ENCODE measurements around the gene CTSS. TPM values are rescaled to one million over a fixed set of nuclear protein-coding genes. Genes with fewer than 3 reads are reported as not detected.

The CTSS gene
- total and polyA plus RNA-seq, 2 experiments from 2014 or later, result 5.2 to 10.4 TPM

DNA sequence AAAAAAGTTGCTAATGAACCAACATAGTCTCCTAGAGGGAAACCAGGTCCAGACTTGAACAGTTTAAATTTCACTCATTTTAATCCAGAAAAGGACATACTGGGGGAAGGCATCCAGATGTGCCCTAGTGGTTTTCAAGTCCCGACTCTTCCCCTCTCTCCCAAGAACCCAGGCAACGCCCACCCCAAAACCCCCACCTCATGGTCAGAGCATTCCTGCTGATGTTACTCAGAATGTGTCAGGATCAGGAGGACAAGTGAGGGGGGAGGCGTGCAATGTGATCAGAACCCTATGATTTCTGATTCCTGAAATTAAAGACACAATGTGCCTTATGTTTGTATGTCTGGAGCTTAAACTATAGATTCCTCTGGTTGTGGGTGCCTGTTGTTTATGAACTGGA is 44.1 kb upstream of the CTSS start:
- H2AFZ ChIP-seq, result no peak overlapping the region
- H3K27me3 ChIP-seq, result no peaks in the 10 kb centered on the region
- H3K36me3 ChIP-seq (replicated peaks; ENCODE audit: insufficient read depth, low read depth), result peaks cover 5% of the 10 kb centered on the region
- H3K4me3 ChIP-seq, result no peak overlapping the region
- no peaks in the 10 kb centered on the region for H4K20me1 ChIP-seq (ENCODE audit: insufficient read depth, poor library complexity, severe bottlenecking)
- no peaks in the 10 kb centered on the region for H3K9me3 ChIP-seq (ENCODE audit: low read depth)
- TF ChIP-seq EZH2 (IDR thresholded peaks at IDR 0.05; ENCODE audit: borderline replicate concordance), result no peak
- TF ChIP-seq, protein P1, sequence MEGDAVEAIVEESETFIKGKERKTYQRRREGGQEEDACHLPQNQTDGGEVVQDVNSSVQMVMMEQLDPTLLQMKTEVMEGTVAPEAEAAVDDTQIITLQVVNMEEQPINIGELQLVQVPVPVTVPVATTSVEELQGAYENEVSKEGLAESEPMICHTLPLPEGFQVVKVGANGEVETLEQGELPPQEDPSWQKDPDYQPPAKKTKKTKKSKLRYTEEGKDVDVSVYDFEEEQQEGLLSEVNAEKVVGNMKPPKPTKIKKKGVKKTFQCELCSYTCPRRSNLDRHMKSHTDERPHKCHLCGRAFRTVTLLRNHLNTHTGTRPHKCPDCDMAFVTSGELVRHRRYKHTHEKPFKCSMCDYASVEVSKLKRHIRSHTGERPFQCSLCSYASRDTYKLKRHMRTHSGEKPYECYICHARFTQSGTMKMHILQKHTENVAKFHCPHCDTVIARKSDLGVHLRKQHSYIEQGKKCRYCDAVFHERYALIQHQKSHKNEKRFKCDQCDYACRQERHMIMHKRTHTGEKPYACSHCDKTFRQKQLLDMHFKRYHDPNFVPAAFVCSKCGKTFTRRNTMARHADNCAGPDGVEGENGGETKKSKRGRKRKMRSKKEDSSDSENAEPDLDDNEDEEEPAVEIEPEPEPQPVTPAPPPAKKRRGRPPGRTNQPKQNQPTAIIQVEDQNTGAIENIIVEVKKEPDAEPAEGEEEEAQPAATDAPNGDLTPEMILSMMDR (IDR thresholded peaks at IDR 0.05; ENCODE audit: poor library complexity), result no peak
- no peak for TF ChIP-seq EZH2phosphoT487 (IDR thresholded peaks at IDR 0.05; ENCODE audit: low read depth, severe bottlenecking, unreplicated experiment)
- H3K4me2 ChIP-seq, result no peak overlapping the region
- H3K27ac ChIP-seq, result peak overlapping the region; percentile 26
- DNase-seq (ENCODE audit: low spot score), result no peak
- 79% methylated on average over 3 of the region's 3 CpGs for WGBS (ENCODE audit: low lambda C conversion rate, missing lambda C conversion rate)
- peaks cover 36% of the 10 kb centered on the region for H3K4me1 ChIP-seq (ENCODE audit: insufficient read depth)
- no peaks in the 10 kb centered on the region for H3K9me2 ChIP-seq (replicated peaks; ENCODE audit: insufficient read depth)
- H3K79me2 ChIP-seq, result peaks cover 2% of the 10 kb centered on the region

DNA sequence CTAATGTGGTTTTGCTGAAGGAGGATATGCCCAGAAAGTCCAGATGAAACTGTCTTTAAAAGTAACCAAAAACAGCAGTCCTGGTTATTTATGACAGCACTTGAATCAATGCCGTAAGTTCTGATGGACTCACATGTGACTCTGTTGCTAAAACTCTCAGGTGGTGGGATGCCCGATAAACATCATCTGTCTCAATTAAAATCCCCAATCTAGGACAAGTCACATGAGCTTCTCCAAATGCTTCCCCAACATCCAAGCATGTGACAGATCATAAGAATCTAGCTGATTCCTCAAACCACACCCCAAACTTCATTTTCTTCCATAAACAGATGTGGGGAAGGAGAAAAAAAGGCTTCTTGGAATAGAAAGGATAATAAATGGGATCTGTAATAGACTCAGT is 43.3 kb upstream of the CTSS start:
- H3K4me2 ChIP-seq, result peak overlapping the region; percentile 75

DNA sequence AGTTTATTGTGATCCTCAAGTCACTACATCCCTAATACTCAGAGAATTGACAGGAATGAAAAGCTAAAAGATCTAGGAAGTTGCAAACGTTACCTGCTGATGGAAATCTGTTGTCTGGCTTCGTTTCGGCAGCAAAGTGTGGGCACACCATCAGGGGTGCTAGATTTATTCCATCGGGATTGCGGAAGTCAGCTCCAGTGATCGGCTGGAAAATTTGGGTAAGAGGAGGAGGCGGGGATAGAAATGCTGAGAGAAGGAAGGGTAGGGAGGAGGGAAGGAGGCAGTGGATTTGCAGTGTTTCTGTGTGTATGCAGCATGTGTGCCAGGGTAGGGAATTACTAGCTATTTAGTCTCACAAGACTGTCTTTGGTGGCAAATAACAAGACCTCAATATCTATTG is 42.5 kb upstream of the CTSS start, which contains the start of gene CTSK:
CTSK (minus strand) TSS at position 140 of the 400 bp plus-strand sequence. CDS start 1,455 bp downstream, outside the sequence.
- WGBS (ENCODE audit: low lambda C conversion rate, missing lambda C conversion rate), result 32% methylated on average over 7 of the region's 7 CpGs
- H3K27ac ChIP-seq, result peak within 1 kb of the TSS; percentile 81
- no peaks in the 10 kb centered on the region for H3K9me2 ChIP-seq (replicated peaks; ENCODE audit: insufficient read depth)
- no peaks in the 10 kb centered on the region for H3K9me3 ChIP-seq (ENCODE audit: low read depth)
- DNase-seq (ENCODE audit: low spot score), result peak; percentile 12
- no peaks in the 10 kb centered on the region for H3K27me3 ChIP-seq
- peaks cover 2% of the 10 kb centered on the region for H3K79me2 ChIP-seq
- peak within 1 kb of the TSS; percentile 30 for H3K4me3 ChIP-seq
- H3K4me2 ChIP-seq, result peak within 1 kb of the TSS; percentile 75
- peaks cover 5% of the 10 kb centered on the region for H3K36me3 ChIP-seq (replicated peaks; ENCODE audit: insufficient read depth, low read depth)
- peaks cover 36% of the 10 kb centered on the region for H3K4me1 ChIP-seq (ENCODE audit: insufficient read depth)
- TF ChIP-seq EZH2phosphoT487 (IDR thresholded peaks at IDR 0.05; ENCODE audit: low read depth, severe bottlenecking, unreplicated experiment) (no peak), EZH2 (IDR thresholded peaks at IDR 0.05; ENCODE audit: borderline replicate concordance) (no peak)
- TF ChIP-seq, protein P1 (IDR thresholded peaks at IDR 0.05; ENCODE audit: poor library complexity), result no peak
- H2AFZ ChIP-seq, result peak within 1 kb of the TSS; percentile 7
- no peaks in the 10 kb centered on the region for H4K20me1 ChIP-seq (ENCODE audit: insufficient read depth, poor library complexity, severe bottlenecking)

More for the DNA sequence above, 43.3 kb upstream of the CTSS start:
- 68% methylated on average over 2 of the region's 2 CpGs for WGBS (ENCODE audit: low lambda C conversion rate, missing lambda C conversion rate)
- no peak for DNase-seq (ENCODE audit: low spot score)
- Histone ChIP-seq H3K27me3 (no peaks in the 10 kb centered on the region), H3K27ac (peak overlapping the region; percentile 81), H3K4me1 (ENCODE audit: insufficient read depth) (peaks cover 36% of the 10 kb centered on the region), H4K20me1 (ENCODE audit: insufficient read depth, poor library complexity, severe bottlenecking) (no peaks in the 10 kb centered on the region), H3K9me3 (ENCODE audit: low read depth) (no peaks in the 10 kb centered on the region), H2AFZ (no peak overlapping the region), H3K36me3 (replicated peaks; ENCODE audit: insufficient read depth, low read depth) (peaks cover 5% of the 10 kb centered on the region), H3K79me2 (peaks cover 2% of the 10 kb centered on the region), H3K9me2 (replicated peaks; ENCODE audit: insufficient read depth) (no peaks in the 10 kb centered on the region), H3K4me3 (no peak overlapping the region)
- TF ChIP-seq, protein P1 (IDR thresholded peaks at IDR 0.05; ENCODE audit: poor library complexity), result no peak
- TF ChIP-seq EZH2 (IDR thresholded peaks at IDR 0.05; ENCODE audit: borderline replicate concordance), result no peak
- TF ChIP-seq EZH2phosphoT487 (IDR thresholded peaks at IDR 0.05; ENCODE audit: low read depth, severe bottlenecking, unreplicated experiment), result no peak

Data from hepatocyte (in vitro differentiated cells).